OCI-M2 (cell line): ENCODE measurements around the gene RPS4Y1.
"Not testable (repeated sequence)": the region's sequence is repeated elsewhere in the genome, so short reads cannot be mapped to it uniquely, and the experiment has no call there.

Experiments
- DNase-seq: peaks from one replicate; lab custom pipeline; 2025; ENCODE audit not compliant: unreplicated experiment; lab: John Stamatoyannopoulos, UW

The RPS4Y1 gene

DNA sequence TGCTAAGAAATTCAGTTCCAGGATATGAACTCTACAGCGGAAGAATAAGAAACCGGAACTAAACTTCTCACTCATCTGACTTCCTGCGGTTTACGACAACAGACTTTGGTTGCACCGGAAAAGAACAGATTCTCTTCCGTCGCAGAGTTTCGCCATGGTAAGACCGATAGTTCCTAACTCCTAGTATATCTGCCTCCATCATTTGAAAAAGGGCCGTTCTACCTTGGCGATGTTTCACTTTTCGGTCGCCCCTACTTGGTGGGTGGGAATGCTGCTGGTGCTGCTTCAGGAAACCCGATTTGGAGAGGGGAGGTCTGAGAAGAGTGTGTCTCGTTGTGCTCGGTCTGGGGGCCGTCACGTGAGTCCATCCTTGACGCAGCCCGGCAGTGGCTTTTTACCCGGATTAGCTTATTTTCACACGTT, at the start of gene RPS4Y1:
Gene RPS4Y1 (plus strand): TSS at position 132 of the 423 bp plus-strand sequence. CDS start 23 bp downstream, at position 155.
- no peak for DNase-seq

DNA sequence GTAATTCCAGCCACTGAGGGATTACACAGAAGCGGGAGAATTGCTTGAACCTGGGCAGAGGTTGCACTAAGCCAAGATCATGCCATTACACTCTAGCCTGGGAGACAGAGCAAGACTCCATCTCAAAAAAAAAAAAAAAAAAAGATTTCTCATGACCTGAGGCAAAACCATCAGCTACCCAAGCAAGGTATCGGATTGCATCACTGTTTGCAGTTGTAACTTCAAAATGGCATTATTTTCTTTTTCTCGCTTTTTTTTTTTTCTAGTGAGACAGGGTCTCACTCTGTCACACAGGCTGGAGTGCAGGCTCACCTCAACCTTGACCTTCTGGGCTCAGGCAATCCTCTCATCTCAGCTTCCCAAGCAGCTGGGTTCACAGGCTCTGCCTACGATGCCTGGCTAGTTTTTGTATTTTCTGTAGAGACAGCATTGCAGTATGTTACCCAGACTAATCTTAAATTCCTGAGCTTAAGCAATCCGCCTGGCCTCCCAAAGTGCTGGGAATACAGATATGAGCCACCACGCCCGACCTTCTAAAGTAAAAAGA, 44.4 kb upstream of the RPS4Y1 start:
- DNase-seq, result no peak

DNA sequence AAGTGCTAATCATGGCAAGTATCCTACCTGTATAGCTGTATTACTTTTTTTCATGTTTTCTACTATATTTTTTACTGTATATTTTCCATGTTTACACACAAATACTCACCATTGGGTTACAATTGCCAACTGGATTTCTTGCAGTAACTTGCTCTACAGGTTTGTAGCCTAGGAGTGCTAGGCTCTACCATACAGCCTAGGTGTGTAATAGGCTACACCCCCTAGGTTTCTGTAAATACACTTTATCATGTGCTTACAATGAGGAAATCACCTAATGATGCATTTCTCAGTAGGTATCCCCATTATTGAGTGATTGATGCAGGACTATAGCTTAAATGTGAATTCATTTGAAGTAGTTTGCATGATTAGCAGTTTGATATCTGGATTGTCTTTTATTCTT, 43.4 kb upstream of the RPS4Y1 start:
- no peak for DNase-seq

DNA sequence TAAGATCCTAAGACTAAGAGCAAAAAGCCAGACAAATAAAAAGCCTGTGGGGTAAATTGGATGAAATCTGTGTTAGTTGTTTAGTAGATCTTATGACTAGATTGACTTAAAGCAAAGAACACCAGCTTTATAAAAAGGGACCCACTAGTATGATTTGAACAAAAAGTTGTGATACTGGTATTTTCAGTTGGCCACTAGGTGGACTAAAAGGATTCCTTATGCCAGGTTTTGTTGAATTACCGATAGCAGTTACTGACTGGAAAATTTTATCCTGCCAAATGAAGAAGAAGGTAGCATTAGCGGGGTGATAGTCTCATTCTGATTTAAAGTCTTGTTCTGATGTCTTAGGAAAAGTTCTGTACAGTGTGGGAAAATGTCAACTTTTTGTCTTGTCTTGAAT, 41.2 kb upstream of the RPS4Y1 start:
- DNase-seq, result no peak

DNA sequence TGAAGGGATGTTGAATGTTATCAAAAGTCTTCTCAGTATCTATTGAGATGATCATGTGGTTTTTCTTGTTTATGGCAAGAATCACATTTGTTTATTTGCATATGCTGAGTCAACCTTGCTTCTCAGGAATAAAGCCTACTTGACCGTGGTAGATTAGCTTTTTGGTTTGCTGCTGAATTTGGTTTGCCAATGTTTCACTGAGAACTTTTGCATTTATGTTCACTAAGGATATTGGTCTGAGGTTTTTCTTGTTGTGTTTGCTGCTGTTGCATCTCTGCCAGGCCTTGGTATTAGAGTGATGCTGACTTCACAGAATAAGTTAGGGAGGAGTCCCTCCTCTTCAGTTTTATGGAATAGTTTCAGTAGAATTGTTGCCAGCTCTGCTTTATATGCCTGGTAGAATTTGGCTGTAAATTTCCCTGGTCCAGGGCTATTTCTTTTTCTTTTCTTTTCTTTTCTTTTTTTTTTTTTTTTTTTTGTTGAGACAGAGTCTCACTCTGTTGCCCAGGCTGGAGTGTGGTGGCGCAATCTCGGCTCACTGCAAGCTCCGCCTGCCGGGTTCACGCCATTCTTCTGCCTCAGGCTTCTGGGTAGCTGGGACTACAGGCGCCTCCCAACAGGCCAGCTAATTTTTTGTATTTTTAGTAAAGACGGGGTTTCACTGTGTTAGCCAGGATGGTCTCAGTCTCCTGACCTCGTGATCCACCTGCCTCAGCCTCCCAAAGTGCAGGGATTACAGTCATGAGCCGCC, 24.1 kb upstream of the RPS4Y1 start:
- not testable (repeated sequence) for DNase-seq

DNA sequence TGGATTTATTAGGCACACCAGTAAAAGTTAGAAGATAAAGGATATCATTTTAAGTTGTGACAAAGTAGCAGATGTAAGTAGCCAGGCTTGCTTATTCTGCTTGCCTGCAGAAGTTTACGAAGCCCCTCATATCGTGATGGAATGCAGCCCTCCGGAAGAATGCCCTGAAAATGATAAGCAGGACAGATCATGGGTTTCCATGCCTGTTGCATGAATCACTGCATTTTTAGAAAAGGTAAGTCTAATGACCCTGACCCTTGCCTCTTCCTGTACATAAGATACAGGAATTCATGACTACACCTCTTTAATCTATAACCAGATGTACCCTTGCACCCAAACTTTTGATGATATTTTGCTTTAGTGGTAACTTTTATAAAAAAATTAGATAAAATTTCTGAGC, 16.9 kb upstream of the RPS4Y1 start:
- DNase-seq, result no peak

DNA sequence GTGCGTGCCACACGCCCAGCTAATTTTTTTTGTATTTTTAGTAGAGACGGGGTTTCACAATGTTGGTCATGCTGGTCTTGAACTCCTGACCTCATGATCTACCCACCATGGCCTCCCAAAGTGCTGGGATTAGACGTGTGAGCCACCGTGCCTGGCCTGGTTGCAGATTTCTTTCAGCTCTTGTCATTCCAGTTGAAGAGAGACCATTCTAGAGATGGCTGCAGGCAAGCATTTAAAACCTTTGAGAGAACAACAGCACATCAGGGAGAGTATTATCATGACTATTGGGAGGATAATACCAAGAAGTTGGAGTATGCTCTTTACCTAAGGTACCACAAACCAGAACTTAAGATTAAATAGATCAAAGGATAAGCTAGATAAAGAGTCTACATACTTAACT, 12.9 kb upstream of the RPS4Y1 start:
- no peak for DNase-seq

DNA sequence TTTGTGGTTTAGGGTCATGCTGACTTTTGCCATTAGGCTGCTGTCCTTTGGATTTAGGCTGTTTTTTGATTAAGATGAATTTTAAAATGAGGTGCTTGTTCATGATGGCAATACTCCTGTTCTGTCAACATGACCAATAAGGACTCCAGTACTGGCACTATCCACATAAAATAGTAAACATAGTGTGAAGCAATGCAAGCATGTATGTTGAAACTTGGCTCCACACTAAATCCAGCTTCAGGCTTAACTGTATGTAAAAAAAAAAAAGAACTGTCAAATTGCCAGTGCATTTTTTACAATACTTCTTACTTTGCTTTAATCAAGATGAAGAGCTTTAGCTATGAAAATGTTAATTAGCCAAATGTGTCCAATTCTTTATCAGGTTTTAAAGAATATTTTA, 6.2 kb upstream of the RPS4Y1 start:
- DNase-seq, result no peak

DNA sequence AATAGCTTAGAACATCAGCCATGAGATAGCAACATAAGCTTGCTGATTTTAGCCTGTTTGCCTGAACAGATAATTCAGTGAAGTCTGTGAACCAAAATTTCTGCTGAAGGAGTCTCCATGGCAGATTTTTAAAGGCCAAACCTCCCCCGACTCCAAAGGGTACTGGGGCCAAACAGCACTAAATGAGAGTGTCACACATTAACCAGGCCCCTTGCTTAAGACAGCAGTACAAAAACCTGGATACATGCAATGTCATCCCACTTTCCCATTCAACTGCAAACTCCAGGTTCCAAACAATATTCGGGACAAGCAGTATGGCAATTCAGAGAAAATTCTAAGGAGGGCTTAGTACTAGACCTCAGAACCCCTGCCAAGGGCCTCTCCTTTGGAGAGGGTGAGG, 4.3 kb upstream of the RPS4Y1 start:
- no peak for DNase-seq

DNA sequence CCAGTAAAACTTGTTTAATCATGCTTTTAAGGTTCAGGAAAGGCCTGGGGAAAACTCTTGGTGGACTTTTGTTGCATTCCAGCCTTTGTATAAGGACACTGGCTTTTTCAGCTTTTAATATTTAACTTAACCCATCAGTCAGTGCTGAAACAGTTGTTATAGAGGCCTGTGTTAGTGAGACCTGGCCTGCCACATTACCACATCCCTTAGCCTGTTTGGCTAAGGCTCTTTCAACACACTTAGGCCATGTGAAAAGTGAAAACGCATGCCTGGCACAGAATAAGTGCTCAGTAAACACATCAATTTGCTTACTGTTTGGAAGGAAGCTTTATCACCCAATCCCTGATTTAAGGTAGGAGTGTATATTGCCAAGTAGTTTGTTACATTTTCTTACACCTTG, 3.5 kb upstream of the RPS4Y1 start:
- no peak for DNase-seq

DNA sequence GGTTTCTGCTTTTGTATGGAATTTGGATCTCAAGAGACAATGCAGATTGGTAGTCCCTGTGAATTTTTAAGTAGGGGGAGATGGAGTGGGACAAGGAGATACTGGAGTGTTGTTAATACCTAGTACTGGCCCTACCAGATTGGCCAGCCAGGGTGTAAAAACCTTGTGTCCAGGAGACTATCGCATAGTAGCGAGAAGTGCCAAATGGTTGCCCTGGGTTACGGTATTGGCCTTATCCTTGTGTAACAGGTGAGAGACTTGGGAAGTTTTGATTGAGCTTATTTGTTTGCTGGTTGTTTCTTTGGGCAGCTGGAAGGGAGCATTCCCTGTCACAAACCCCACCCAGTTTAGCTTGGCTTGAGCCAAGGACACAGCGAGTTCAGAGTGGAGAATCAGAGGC, 5.4 kb downstream of the RPS4Y1 start:
- no peak for DNase-seq

DNA sequence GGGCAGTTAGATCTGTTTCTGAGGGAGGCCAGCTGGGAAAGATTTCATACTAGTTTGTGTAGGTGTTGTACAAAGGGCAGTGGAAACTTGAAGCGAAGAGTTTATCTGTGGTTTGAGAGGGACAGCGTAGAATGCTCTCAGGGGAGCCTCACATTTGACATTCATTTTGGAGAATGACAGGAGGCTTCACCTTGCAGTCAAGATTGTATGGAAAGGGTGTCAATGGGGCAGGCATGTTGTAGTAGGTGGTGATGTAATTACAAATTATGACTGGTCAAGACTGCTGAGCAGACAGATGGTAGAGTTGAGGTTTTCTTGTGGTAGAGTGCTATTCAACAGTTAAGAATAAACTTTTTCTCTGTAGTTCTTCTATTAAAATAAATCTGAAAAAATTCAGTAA, 7.0 kb downstream of the RPS4Y1 start:
- DNase-seq, result no peak

DNA sequence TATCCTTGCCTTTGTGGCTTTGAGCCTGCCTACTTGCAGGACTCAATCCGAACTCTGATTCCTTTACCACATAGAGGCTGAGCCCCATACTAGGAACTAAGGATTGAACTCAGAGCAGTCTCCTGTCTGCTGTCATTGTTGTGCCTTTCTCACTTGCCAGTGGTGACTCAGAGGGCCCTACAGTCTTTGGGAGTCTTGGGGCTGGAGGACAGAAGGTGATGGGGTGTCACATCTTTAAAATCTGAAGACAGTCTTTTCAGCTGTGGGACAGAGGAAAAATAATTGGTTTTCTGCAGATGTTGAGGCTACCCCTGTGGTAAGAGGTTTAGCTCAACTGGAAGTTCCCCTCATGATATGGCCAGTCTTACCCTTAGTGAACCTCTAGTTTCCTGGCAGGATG, 8.0 kb downstream of the RPS4Y1 start:
- DNase-seq, result no peak

DNA sequence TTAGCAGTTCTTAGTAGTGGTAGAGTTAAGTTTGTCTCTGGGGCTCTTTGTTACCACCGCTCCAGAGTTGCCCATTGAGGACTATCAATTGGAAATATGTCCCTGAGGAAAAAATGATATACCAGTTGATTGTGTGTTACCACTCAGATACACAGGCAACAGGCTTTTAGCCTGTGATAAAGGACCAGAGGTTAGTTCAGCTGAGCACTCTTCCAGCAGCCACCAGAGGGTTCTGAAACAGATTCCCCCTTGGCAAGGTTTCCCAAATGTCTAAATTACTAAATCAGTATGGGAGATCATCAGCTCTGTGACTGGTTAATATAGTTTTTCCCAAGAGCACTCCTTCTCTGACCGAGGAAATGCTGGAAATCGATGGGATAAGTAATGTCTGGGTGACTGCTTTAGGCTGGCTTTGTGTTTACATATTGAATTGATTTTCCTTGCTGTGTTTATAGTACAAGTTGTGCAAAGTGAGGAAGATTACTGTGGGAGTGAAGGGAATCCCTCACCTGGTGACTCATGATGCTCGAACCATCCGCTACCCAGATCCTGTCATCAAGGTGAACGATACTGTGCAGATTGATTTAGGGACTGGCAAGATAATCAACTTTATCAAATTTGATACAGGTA, 12.9 kb downstream of the RPS4Y1 start:
- DNase-seq, result no peak

DNA sequence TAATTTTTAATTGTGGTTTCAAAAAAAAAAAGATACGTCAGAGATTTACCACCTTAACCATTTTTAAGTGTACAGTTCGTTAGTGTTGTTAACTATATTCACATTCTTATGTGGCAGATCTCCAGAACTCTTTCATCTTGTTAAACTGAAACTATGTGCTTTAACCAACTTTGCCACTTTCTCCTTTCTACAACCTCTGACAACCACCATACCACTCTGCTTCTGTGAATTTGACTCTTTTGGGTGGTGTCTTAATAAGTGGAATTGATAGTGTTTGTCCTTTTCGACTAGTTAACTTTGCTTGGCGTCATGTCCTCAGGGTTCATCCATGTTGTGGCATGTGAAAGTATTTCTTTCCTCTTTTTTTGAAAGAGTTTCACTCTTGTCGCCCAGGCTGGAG, 15.7 kb downstream of the RPS4Y1 start:
- no peak for DNase-seq

DNA sequence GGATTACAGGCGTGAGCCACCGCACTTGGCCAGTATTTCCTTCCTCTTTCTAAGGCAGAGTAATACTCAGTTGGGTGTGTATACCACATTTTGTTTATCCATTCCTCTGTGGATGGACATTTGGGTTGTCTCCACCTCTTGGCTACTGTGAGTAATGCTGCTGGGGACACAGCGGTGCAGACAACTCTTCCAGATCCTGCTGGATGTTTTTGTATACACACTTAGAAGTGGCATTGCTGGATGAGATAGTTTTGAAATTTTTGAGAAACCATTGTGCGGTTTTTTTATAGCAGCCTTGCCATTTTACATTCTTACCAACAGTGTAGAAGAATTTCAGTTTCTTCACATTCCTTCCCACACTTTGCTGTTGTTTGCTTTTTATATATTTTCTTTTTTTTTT, 16.3 kb downstream of the RPS4Y1 start:
- DNase-seq, result no peak

DNA sequence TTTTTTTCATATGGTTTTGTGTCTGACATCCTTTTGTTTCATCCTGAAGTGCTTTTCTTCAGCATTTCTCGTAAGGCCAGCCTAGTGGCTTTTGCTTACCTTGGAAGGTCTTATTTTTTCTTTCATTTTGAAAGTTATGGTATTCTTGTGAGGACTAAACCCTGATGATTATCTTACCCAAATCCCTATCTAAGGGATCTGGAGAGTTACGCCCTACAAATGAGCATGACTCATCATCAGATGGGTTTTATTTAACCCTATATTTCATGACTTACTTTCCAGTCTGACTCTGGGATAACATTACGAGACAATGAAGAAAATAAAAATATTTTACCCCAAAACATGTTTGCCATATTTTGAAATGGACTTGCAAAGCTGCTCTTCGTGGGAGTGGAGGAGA, 18.4 kb downstream of the RPS4Y1 start:
- no peak for DNase-seq

DNA sequence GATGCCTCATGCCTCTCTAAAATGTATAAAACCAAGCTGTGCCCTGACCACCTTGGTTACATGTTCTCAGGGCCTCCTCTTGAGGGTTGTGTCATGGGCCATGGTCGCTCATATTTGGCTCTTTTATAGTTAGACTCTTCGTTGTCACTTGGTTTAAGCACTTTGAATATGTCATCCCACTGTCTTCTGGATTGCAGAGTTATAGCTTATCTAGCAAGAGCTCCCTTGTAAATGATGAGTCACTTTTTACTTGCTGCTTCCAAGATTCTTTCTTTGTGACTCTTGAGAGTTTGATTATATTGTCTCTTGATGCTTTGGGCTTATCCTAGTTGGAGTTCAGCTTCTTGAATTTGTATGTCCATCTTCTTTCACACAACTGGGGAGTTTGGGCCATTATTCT, 19.1 kb downstream of the RPS4Y1 start:
- no peak for DNase-seq

DNA sequence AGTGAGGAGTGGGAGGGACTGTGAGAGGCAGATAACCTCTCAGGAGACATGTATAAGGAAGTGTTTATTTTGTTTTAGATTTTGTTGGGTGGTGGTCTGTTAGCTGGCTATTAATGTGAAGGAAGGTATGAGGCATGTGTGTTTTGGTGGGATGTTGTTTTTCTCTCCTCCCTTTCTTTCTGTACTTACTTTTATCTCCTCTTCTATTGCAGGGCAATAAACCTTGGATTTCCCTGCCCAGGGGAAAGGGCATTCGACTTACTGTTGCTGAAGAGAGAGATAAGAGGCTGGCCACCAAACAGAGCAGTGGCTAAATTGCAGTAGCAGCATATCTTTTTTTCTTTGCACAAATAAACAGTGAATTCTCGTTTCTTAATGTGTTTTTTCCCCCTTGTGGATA, 25.2 kb downstream of the RPS4Y1 start:
- no peak for DNase-seq

DNA sequence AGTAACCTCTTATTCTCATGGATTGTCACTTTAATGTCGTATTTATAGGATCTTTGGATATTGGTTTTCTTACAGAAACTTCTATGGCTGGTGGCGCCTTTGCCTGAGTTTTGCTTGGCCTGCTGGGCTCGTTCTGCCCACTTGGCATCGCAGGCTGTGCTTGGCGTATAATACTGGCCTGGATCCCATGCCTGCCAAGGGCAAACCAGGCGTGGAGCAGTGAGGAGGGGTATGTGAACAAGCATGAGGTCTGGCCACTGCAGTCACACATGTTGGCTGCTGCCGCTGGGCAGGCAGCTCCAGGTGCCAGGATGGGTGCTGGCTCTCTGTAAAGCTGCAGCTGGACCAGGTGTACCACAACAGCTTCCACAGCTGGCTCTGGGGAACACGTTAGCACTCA, 26.1 kb downstream of the RPS4Y1 start:
- no peak for DNase-seq

DNA sequence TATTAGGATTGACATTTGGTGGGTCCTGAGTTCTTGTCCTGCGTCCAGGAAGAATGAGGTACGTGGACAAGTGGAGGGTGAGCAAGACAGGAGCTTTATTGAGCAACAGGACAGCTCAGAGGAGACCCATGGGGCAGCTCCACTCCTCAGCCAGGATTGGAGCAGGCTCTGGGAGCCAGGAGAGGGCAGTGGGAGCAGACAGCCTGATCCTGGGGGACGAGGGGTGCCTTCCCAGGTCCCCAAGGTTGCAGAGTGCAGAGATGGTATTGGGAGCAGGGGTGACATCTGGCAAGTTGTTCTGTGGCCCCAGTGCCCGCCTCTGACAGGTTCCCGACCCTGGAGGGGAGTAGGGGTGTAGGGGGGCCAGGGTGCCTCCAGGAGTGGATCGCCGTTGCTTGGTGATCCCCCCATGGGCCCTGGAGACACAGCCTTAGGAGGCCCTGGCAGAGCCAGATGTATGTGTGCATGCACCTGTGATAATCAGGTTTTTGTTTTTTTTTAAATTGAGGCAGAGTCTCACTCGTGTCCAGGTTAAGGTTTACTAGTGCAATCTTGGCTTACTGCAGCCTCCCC, 26.7 kb downstream of the RPS4Y1 start:
- no peak for DNase-seq

DNA sequence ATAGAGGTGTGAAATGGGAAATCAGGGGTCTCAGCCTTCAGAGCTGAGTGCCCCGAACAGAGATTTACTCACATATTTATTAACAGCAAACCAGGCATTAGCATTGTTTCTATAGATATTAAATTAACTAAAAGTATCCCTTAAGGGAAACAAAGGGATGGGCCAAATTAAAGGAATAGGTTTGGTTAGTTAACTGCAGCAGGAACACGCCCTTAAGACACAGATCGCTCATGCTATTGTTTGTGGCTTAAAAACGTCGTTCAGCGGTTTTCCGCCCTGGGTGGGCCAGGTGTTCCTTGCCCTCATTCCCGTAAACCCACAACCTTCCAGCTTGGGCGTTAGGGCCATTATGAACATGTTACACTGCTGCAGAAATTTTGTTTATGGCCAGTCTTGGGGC, 30.8 kb downstream of the RPS4Y1 start:
- not testable (repeated sequence) for DNase-seq
